Left lung (tissue), 10 donors: ENCODE data around the gene DUSP7. TPM values are rescaled to one million over a fixed set of nuclear protein-coding genes. Genes with fewer than 3 reads are reported as not detected.

Experiments
- ATAC-seq: fragments of 200-7000 bp; cut with Tn5 transposase; one replicate; pipeline ENCODE4 v1.9.1; 2020; ENCODE audit warnings: moderate library complexity
- DNase-seq, 4 donors: peaks; one replicate each; pipeline ENCODE4 v3.0.0-alpha.2; 2013 to 2020
- H3K27ac ChIP-seq, 2 donors: fragments of 200-600 bp; sonication (generic) in 1 of 2; one replicate each; pipeline versions ENCODE4 v1.5.0 to v1.8.0; 2020 to 2021
- H3K27me3 ChIP-seq, 2 donors: fragments of 200-600 bp; sonication (generic) in 1 of 2; one replicate each; pipeline versions ENCODE4 v1.5.0 to v1.8.0; 2020 to 2021
- H3K36me3 ChIP-seq, 2 donors: fragments of 200-600 bp; sonication (generic) in 1 of 2; one replicate each; pipeline versions ENCODE4 v1.5.0 to v1.8.0; 2020 to 2021
- H3K4me1 ChIP-seq, 2 donors: fragments of 200-600 bp; one replicate each; pipeline ENCODE4 v1.8.0; 2021
- H3K4me3 ChIP-seq, 2 donors: fragments of 200-600 bp; sonication (generic) in 1 of 2; one replicate each; pipeline versions ENCODE4 v1.5.0 to v1.8.0; 2020 to 2021; ENCODE audit warnings: mild to moderate bottlenecking in 1 of 2
- H3K9me3 ChIP-seq, 2 donors: fragments of 200-600 bp; sonication (generic) in 1 of 2; one replicate each; pipeline versions ENCODE4 v1.5.0 to v1.8.0; 2020 to 2021
- intact Hi-C, 2 donors: fragments of 100-400 bp; cut with DNase I; formaldehyde crosslinking; loops; one replicate each; pipeline versions ENCODE4 v1.11.2 to v1.14.2; 2022
- polyA plus RNA-seq, 6 donors: library from polyadenylated mRNA; unstranded; fragments of 120-200 nt; gene quantifications; one replicate each; pipeline ENCODE4 v1.2.1, GENCODE V29; 2013; ENCODE audit not compliant: insufficient read length in 6 of 6
- total RNA-seq, 2 donors: library from RNA; stranded (reverse); fragmentation: NEBNext Ultra II Directional; extraction: Animal tissue kit (Norgen Biotek cat#: 25700); gene quantifications; one replicate each; pipeline ENCODE4 v1.2.1, GENCODE V29; 2021
- TF ChIP-seq, protein P1 (sequence below), 2 donors: fragments of 200-600 bp; sonication (generic) in 1 of 2; IDR thresholded peaks; one replicate each; pipeline versions ENCODE4 v1.5.0 to v1.8.0; 2021; ENCODE audit warnings: antibody characterized with exemption in 2 of 2
- donor health status: DM: no; HTN: yes; CAD: no.
- donor health status: DM: no; HTN: no; CAD: no.

DUSP7 gene
- total and polyA plus RNA-seq, 8 donors, result 17.5 to 38.3 (median 21.1) TPM

DNA sequence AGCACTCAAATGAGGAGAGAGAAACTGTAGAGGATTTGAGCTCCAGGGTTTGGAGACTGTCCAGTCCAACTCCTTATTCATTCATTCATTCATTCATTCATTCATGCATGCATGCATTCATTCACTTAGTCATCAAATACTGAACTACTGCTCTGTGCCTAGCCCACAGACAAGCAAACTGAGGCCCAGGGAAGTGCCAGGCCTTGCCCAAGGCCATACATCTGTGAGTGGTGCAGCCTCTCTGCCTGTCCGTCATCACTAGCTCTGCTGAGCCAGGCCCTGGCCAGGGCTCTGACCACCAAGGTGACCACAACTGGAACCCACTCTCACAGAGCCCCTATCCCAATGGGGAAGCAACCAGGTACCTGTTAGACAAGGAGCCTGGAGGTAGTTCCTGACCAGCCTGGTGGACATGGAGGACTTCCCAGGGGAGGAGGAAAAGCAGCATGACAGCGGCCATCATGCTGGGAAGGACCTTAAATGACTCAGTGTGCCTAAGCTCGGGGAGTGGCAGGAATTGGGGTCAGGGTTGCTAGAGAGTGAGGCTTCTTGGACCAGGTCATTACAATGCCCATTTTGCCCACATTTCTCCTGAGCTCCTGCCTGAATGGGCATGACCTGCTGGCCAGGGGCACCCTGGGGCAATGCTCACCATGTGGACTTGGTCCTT lies 33.1 kb downstream of the DUSP7 start:
- no peak overlapping the region for H3K4me3 ChIP-seq
- no peaks in the 10 kb centered on the region for H3K36me3 ChIP-seq
- peaks cover 0 to 21% of the 10 kb centered on the region in 2 donors for H3K4me1 ChIP-seq
- H3K9me3 ChIP-seq, result no peaks in the 10 kb centered on the region
- ATAC-seq, result no peak
- TF ChIP-seq, protein P1, sequence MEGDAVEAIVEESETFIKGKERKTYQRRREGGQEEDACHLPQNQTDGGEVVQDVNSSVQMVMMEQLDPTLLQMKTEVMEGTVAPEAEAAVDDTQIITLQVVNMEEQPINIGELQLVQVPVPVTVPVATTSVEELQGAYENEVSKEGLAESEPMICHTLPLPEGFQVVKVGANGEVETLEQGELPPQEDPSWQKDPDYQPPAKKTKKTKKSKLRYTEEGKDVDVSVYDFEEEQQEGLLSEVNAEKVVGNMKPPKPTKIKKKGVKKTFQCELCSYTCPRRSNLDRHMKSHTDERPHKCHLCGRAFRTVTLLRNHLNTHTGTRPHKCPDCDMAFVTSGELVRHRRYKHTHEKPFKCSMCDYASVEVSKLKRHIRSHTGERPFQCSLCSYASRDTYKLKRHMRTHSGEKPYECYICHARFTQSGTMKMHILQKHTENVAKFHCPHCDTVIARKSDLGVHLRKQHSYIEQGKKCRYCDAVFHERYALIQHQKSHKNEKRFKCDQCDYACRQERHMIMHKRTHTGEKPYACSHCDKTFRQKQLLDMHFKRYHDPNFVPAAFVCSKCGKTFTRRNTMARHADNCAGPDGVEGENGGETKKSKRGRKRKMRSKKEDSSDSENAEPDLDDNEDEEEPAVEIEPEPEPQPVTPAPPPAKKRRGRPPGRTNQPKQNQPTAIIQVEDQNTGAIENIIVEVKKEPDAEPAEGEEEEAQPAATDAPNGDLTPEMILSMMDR (IDR thresholded peaks at IDR 0.05), result no peak
- no peak for DNase-seq
- intact Hi-C loops, result no loop called here
- no peaks in the 10 kb centered on the region for H3K27me3 ChIP-seq
- H3K27ac ChIP-seq, result peak overlapping the region in 1 of 2 donors; percentile 42

DNA sequence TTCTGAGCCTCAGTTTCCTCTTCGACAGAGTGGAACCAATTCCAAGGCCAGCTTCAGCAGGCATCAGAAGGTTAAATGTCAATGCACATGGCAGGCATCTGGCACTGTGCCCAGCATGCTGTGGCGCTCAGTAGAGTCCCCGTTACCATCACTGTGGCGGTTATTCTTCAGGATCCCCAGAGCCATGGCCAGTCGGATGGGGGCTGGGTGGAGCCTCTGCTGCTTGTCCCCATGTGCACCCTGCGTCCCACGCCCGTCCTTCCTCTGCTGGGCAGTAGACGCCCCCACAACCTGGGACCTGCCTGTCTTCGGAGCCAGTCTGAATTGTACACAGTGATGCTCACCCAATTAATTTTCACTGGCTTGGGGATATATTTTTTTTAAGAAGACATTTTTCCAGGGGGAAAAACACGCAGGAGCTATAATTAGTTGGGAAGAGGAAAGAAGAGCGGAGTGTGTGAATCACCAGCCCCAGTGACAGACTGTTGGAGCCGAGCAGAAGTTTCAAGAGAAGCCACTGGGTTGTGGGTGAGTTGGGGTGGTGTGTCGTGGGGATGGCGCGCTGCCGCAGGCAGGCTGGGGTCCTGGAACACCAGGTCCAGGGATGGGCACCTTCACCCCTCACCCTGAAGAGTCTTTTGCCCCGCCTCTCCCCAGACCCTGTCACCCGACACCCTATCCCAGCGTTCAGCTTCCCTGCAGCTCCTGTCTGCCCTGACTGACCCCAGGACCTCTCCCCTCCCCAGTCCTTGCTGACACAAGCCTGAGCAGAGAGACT lies 33.9 kb downstream of the DUSP7 start:
- no peak overlapping the region for H3K4me3 ChIP-seq
- peaks cover 0 to 21% of the 10 kb centered on the region in 2 donors for H3K4me1 ChIP-seq
- ATAC-seq, result no peak
- no peaks in the 10 kb centered on the region for H3K36me3 ChIP-seq
- no peaks in the 10 kb centered on the region for H3K27me3 ChIP-seq
- H3K27ac ChIP-seq, result peak overlapping the region in 1 of 2 donors; percentile 4
- intact Hi-C loops, result no loop called here
- TF ChIP-seq, protein P1 (IDR thresholded peaks at IDR 0.05), result no peak
- peak in 1 of 4 donors; percentile 56 for DNase-seq
- H3K9me3 ChIP-seq, result no peaks in the 10 kb centered on the region

DNA sequence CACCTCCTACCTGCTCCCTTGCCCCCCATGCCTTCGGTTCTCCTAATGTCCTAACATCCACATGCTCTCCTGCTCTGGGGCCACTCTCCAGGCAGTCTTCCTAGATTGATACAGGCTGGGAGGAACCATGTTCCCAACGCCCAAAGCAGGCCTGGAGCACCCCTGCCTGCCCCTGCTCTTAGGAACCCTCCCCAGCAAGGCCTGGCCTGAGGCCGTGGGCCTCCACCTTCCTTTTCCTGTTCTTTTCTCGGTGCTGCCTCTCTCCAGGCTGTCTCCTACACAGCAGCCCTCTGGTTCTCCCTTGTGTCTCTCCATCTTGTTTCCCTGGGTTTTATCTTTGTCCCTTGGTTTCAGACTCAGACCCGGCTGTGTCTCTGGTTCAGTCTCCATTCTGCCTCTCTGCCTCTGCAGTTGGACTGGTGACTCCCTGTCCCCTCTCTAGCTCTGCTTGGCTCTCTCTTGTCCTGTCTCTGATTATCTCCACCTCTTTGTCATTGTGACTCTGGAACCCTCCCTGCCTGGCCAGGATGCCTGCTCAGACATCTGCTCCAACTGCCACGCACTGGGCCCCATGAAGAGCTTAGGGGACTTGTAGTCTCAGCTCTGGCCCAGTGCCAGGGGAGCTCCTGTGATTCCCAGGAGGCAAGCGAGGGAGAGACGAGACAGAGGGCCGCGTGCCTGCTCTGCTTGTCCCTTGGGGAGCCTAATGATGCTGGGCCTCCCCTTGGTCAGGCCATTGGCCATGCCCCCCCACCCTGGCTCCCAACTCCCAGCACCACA lies 34.7 kb downstream of the DUSP7 start:
- H3K4me3 ChIP-seq, result no peak overlapping the region
- peak in 1 of 4 donors; percentile 58 for DNase-seq
- H3K27ac ChIP-seq, result peak overlapping the region in 1 of 2 donors; percentile 4
- intact Hi-C loops, result no loop called here
- no peaks in the 10 kb centered on the region for H3K27me3 ChIP-seq
- TF ChIP-seq, protein P1 (IDR thresholded peaks at IDR 0.05), result no peak
- ATAC-seq, result no peak
- no peaks in the 10 kb centered on the region for H3K36me3 ChIP-seq
- peaks cover 0 to 21% of the 10 kb centered on the region in 2 donors for H3K4me1 ChIP-seq
- no peaks in the 10 kb centered on the region for H3K9me3 ChIP-seq

DNA sequence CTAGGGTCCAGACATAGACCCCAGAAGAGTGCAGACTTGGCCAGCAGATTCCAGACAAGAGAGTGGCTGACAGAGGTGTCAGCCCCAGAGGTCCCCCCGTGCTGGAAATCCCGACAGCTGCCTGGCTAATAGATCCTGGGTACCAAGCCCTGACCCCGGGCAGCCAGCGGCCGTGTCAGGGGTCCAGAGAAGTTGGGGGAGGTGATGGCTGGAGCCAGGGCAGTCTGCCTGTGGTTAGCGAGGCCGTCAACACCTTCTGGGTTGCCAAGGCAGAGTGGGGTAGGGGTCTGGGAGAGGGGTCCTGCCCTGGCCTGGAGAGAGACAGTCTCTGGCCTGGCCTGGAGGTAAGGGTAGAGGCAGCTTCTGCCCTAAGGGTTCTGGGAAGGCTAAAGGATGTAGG lies 35.6 kb downstream of the DUSP7 start:
- DNase-seq, result peak in 1 of 4 donors; percentile 51
- Histone ChIP-seq H3K9me3 (no peaks in the 10 kb centered on the region), H3K27ac (no peak overlapping the region), H3K36me3 (no peaks in the 10 kb centered on the region), H3K4me3 (no peak overlapping the region), H3K27me3 (no peaks in the 10 kb centered on the region), H3K4me1 (peaks cover 0 to 17% of the 10 kb centered on the region in 2 donors)
- TF ChIP-seq, protein P1 (IDR thresholded peaks at IDR 0.05), result no peak
- intact Hi-C loops, result no loop called here
- no peak for ATAC-seq
